CD4-positive, alpha-beta T cell treated with Interferon alpha-2 for 1 hour (primary cell): ENCODE data around the gene TSC2.

Experiments
- DNase-seq, 2 donors: peaks; one replicate each; pipeline ENCODE4 v3.0.0-alpha.2; 2020 to 2022

The TSC2 gene

DNA sequence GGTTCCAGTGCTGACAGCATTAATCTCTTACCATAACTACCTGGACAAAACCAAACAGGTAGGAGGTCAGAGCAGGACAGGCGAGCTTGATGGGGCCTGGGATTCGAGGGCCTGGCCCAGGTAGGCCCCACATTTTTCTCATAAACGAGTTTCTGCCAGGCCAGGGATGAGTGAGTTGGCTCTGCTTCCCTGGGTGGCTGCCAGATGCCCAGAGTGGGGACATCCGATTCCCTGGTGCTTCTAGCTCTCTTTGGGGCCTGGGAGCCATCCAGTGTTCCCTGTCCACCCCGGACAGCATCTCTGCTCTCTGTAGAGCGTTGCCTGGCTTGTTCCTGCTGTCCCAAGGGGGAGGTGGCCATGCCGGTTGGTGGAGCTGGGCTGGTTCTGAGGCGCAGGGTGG is 25.1 kb downstream of the TSC2 start:
- DNase-seq, result no peak

DNA sequence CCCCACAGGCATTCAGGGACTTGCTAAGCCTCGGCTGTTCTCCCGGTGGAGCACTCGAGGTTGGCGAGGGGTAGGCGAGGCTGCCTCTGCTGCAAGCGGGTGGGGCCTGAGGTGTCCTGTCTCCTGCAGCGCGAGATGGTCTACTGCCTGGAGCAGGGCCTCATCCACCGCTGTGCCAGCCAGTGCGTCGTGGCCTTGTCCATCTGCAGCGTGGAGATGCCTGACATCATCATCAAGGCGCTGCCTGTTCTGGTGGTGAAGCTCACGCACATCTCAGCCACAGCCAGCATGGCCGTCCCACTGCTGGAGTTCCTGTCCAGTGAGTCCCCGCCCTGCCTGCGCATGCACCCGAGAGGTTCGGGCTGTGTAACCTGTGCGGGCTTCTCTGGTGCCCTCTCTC is 26.3 kb downstream of the TSC2 start:
- no peak for DNase-seq

- no peak for DNase-seq
These were observed 27.8 kb downstream of the TSC2 start for GRCh38 chr16:2075631-2076030.

DNA sequence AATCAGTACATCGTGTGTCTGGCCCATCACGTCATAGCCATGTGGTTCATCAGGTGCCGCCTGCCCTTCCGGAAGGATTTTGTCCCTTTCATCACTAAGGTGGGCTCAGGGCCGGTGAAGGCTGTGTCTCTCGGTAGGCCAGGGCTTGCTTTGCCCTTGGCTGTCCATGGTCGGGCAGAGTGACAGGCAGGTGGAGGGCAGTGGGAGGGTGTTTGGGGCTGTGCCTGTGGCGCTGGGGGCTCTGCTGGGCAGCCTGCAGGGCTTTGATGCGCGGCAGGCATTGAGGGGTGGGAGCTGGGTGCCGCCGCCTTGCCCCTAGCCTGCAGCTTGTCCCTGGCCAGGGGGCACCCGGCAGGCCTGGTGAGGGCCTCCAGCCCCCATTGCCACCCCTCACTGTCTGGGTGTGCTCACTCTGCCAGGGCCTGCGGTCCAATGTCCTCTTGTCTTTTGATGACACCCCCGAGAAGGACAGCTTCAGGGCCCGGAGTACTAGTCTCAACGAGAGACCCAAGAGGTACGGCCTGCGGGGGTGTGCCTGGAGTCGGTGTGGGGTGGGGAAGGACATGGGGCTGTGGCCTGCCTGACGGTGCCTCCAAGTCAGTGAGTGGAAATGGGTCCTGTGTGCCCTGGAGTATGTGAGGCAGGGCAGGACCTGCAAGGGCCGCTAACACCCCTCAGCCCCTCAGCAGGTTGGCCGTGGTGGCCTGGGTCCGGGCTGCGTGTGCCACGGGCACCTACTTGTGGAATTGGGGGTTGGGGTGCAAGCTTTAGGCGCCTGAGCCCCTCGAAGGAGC is 28.5 kb downstream of the TSC2 start:
- no peak for DNase-seq

DNA sequence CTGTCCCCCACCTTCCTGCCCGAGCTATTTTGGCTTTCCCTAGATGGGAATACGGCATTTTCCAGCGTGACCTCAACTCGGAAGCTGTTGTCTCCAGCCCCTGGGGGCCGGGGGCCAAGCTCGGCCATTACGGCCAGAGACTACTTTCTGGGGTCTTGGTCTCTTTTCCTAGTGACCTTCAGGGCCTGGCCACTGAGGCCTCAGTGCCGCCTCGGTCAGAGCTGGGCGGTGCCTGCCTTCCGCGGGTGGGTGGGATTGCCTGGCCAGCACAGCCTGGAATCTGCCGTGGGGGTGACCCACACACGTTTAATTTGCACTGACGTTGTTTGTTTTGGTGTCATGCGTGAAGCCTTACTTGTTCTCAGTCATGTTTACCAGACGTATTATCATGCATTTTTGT is 29.2 kb downstream of the TSC2 start:
- no peak for DNase-seq

- DNase-seq, result no peak
These were observed 29.9 kb downstream of the TSC2 start for GRCh38 chr16:2077696-2078095.

DNA sequence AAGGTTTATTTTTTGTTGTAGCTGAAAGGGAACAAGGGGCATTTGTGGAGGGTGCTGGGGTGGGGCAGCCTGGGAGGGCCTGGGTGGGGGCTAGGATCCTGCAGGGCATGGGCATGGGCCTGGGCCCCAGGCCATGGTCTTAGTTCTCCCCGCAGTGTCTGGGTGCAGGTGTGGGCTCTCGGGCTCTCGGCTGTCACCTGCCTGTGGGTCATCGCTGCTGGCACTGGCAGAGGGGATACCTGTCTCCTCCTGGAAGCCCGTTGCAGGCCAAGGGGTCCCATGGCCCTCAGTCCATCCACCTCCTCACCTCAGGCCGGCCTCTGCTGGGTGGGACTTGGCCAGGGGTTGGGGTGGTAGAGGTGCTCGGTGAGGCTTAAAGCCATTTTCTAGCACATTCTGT is 30.3 kb downstream of the TSC2 start:
- no peak for DNase-seq

- DNase-seq, result no peak
These were observed 30.9 kb downstream of the TSC2 start for GRCh38 chr16:2078691-2079090.

DNA sequence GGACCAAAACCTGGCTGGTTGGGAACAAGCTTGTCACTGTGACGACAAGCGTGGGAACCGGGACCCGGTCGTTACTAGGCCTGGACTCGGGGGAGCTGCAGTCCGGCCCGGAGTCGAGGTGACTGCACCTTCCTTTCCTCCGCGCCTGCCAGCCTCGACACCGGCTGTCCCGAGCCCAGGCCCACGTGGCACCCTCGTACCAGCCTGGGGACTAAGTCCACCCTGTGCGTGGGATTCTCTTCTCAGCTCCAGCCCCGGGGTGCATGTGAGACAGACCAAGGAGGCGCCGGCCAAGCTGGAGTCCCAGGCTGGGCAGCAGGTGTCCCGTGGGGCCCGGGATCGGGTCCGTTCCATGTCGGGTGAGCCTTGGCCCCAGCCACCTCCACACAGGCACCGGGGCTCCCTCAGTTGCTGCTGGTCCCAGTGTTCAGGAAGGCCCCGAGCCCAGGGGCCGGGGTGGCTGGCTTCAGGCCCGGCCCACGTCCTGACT is 31.6 kb downstream of the TSC2 start:
- no peak for DNase-seq

DNA sequence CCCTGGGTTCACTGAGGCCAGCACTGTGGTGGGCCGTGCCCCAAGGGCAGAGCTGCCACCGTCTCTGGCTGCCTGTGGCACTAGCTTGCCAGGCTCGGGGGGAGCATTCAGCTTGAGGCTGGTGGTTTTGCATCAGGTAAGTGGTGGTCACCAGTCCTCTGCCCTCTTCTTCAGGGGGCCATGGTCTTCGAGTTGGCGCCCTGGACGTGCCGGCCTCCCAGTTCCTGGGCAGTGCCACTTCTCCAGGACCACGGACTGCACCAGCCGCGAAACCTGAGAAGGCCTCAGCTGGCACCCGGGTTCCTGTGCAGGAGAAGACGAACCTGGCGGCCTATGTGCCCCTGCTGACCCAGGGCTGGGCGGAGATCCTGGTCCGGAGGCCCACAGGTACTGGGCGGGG is 32.2 kb downstream of the TSC2 start:
- no peak for DNase-seq

DNA sequence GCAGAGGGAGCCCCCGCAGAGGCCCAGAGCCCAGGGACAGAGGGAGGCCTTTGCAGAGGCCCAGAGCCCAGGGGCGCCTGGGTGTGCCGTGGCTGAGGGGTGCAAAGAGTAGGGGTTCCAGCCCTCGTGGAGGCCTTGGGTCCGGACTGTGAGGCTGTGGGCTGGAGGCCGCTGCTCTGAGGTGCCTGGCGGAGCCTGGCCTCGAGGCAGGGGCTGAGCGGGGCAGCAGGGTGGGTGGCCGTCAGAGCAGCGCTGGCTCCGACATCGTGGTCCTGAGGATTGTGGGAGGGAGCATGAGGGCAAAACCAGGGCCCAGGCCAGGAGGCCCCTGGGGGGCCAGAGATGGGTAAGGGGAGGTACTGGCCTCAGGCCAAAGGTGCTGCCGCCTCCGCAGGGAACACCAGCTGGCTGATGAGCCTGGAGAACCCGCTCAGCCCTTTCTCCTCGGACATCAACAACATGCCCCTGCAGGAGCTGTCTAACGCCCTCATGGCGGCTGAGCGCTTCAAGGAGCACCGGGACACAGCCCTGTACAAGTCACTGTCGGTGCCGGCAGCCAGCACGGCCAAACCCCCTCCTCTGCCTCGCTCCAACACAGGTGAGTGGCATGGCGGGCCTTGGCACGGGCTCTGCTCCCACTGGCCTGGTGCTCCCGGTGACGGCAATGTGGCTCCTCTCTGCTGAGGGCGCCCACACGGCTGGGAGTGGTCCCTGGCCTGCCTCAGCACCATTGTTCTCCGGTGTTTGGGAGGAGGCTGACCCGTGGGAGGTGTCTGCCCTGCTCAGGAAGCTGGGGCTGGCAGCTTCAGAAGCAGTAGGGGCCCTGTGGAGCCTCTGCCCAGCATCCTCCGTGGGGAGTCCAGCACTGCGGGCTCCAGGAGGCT is 33.7 kb downstream of the TSC2 start:
- no peak for DNase-seq

GRCh38 chr16:2082171-2082982 is 34.6 kb downstream of the TSC2 start:
- no peak for DNase-seq

- no peak for DNase-seq
These were observed 35.2 kb downstream of the TSC2 start for GRCh38 chr16:2082983-2083364.

DNA sequence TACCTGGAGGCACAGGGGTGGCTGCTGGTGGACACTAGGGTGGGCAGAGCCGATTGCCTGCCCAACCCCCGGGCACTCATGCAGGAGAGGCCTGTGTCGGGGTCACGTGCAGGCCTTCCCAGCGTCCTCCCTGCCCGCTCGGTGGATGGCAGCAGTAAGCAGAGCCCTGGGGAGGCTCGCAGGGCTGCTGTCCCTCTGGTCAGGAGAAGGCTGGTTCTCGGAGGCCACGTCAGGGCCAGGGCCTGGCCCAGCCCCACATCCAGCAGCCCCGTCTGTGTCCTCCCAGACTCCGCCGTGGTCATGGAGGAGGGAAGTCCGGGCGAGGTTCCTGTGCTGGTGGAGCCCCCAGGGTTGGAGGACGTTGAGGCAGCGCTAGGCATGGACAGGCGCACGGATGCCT is 35.6 kb downstream of the TSC2 start:
- no peak for DNase-seq

DNA sequence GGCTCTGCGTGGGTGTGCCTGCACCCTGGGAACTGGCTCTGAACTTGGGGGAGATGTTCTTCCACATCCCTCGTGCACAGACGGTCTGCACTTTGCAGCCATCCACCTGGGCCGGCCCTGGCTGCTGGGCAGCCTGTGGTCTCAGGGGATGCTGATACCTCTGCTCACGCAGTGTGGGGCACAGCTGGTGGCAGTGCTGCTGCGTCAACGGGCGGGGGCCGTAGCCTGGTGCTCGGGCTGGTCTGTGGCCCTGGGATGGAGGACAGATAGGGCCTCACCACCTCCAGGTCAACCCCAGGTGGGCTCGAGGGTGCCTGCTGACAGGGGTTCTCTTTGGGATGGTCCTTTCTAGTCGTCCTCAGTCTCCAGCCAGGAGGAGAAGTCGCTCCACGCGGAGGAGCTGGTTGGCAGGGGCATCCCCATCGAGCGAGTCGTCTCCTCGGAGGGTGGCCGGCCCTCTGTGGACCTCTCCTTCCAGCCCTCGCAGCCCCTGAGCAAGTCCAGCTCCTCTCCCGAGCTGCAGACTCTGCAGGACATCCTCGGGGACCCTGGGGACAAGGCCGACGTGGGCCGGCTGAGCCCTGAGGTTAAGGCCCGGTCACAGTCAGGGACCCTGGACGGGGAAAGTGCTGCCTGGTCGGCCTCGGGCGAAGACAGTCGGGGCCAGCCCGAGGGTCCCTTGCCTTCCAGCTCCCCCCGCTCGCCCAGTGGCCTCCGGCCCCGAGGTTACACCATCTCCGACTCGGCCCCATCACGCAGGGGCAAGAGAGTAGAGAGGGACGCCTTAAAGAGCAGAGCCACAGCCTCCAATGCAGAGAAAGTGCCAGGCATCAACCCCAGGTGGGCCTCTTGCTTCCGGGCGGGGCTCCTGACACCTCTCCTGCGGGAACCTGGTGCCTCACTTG is 36.3 kb downstream of the TSC2 start:
- no peak for DNase-seq

DNA sequence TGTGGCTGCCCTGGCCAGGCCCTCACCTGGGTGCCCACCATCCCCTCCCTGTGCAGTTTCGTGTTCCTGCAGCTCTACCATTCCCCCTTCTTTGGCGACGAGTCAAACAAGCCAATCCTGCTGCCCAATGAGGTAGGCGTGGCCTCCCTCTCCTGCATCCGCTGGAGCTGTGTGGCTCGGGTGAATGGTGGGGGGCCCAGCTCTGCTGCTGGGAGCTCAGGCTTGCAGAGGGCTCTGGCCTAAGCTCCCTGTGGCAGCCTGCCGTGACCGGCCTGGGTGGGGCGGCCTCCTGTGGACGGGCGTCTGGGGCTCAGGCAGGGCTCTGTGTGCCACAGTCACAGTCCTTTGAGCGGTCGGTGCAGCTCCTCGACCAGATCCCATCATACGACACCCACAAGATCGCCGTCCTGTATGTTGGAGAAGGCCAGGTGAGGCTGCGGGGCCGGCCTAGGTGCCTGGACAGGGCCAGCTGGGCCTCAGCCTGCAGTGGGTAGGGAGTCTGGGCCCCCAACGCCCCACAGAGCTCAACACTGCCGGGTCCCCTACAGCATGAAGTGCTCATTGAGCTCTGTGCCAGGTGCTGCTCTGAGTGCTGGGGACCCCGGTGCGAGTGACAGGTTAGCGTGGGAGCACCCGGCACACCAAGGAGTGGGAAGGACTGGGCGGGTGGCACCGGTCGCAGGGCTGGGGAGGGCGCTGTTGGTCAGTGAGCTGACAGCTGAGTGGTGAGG is 37.3 kb downstream of the TSC2 start:
- DNase-seq, result no peak

DNA sequence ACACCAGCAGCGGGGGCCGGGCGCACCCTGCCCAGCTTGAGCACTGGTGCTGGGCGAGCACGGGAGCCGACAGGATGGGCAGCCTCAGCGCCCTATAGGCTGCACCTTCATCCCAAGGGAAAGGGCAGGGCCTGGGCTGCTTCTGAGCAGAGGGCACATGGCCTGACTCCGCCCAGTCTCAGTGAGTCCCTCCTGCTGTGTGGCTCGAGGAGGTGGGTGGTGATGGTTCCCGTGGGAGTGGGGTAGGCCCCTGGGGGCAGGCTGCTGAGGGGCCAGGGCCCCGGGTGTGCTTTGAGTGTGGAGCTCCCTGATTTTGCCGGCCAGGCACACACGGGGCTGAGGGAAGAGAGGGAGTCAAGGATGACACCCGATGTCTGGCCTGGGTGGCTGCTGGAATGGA is 37.9 kb downstream of the TSC2 start:
- DNase-seq, result no peak

DNA sequence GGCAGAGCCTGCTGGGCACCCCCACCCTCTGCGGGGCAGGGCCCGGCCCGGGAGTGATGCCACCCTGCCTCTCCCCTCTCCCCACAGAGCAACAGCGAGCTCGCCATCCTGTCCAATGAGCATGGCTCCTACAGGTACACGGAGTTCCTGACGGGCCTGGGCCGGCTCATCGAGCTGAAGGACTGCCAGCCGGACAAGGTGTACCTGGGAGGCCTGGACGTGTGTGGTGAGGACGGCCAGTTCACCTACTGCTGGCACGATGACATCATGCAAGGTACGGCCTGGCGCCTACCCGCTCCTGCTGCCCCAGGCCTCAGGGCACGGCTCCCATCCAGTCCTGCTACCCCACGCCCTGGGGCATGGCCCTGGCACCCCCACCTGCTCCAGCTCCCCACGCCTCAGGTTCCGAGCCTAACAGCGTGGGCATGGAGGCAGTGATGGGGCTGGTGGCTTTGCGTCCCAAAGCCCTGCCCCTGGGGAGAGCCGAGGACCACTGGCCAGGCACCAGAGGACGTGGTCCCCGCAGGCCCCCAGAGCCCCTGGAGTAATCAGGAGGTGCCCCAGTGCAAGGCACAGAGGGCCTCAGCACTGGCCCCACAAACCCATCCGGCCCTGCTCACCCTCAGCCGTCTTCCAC is 38.4 kb downstream of the TSC2 start:
- DNase-seq, result no peak

DNA sequence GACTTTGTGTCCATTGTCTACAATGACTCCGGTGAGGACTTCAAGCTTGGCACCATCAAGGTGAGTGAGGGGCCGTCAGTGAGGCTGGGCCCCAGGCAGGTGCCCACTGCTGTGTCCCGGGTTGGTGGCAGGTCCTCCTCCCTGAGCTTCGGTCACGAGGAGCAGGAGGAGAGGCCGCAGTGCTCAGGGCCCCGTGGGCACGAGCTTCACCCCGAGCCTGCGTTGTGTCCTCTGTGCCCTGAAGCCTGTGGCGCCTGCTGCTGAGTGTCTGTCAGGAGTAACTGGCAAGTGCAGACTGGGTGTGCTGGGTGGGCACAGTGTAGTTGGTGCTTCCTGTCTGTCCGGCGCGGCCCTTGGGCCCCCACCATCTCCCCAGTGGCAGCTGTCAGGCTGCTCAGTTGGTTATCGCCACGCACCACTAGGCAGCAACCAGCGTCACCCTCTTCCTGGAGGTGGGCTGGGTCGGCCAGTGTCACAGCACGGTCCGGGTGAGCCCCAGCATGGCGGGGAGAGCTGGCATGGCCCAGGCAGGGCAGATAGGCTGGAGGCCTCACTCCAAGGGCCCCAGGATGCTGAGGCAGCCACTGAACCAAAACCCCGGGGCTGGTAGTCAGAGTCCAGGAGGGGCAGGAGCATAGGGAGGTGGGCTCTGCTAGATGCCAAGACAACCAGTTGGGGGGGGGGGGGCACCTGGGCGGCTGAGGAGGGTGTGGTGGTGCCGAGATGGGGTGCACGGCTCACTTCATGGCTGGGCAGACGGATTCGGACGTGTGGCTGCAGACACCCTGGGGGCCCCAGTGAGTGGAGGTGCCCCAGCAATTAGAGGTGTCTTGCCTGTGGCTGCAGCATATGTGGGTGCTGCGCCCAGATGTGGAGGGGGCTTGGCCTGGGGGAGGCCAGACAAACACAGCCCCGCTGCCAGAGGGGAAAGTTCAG is 39.3 kb downstream of the TSC2 start:
- DNase-seq, result no peak
